Islet of Langerhans (tissue), 1 donor: ENCODE data around the gene FOXD4L4.
"Not testable (repeated sequence)": the region's sequence is repeated elsewhere in the genome, so short reads cannot be mapped to it uniquely, and the experiment has no call there.

Experiments used
- FAIRE-seq: peaks from one replicate; lab custom pipeline; 2011; peaks lifted over from hg19 to GRCh38; lab: Jason Lieb, UNC

FOXD4L4 gene

DNA sequence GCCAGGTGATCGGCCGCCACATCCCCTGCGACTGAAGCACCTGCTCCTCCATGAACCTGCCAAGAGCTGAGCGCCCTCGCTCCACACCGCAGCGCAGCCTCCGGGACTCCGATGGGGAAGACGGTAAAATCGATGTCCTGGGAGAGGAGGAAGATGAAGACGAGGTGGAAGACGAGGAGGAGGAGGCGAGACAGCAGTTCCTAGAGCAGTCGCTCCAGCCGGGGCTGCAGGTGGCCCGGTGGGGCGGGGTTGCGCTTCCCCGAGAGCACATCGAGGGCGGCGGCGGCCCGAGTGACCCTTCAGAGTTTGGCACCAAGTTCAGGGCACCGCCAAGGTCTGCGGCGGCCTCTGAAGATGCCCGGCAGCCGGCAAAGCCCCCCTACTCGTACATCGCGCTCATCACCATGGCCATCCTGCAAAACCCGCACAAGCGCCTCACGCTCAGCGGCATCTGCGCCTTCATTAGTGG, at the start of gene FOXD4L4:
Gene FOXD4L4, plus strand, starts transcription at position 51 of the 469 bp plus-strand sequence. Its CDS starts 0 bp downstream, at position 51.
- not testable (repeated sequence) for FAIRE-seq

DNA sequence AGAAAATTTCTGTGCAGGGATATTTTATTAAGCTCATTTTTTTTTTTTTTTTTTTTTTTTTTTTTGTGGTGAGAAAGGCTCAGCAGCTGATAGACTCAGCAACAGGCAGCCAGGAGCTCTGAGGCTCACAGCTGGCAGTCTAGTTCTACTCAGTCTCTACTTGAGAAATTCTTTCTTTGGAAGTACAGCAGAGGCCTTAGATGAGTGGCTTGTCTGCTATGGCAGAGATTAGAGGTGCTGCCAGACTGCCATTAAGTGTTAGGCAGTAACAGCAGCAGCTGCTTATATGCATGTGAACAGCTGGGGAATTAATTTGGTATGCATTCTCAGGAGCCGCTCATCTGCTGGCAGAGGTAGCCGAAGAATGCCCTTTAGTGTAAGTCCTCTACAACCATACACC, 33.4 kb upstream of the FOXD4L4 start:
- not testable (repeated sequence) for FAIRE-seq

DNA sequence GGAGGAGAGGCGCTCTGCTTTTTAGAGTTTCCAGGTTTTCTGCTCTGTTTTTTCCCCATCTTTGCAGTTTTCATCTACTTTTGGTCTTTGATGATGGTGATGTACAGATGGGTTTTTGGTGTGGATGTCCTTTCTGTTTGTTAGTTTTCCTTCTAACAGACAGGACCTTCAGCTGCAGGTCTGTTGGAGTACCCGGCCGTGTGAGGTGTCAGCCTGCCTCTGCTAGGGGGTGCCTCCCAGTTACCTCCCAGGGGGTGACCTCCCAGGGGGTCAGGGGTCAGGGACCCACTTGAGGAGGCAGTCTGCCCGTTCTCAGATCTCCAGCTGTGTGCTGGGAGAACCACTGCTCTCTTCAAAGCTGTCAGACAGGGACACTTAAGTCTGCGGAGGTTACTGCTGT, 22.5 kb upstream of the FOXD4L4 start:
- FAIRE-seq: not testable (repeated sequence)

DNA sequence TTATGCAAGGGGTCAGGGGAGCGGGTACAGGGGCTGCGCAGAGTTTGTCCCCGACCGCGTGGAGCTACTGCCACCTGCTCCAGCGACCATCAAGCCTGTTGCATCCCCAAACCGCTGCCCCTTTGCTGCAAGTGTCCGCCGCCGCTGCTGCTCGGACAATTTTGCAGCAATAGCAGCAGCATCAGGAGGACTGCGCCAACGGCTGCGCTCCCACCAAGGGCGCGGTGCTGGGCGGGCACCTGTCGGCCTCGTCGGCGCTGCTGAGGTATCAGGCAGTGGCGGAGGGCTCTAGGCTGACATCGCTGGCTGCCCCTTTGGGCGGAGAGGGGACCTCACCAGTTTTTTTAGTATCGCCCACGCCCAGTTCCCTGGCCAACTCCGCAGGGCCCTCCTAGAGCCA, 1.2 kb downstream of the FOXD4L4 start:
- FAIRE-seq: not testable (repeated sequence)
